Cardiac fibroblast (primary cell): ENCODE measurements around the gene RAB33B.

Experiments used
- DNase-seq, 2 donors: peaks; one replicate each; pipeline versions ENCODE4 v3.0.0 to v3.0.0-alpha.2; 2010; ENCODE audit warnings: low read depth in 2 of 2
- H3K4me3 ChIP-seq, 2 donors: replicated peaks in 1 of 2; 1 replicate in 1 of 2; 2 replicates in 1 of 2; pipeline ENCODE4 v1.5.1; 2011; ENCODE audit warnings: low read depth in 2 of 2, low read length in 2 of 2, mild to moderate bottlenecking in 2 of 2, moderate library complexity in 1 of 2
- CTCF ChIP-seq: IDR thresholded peaks from one replicate; pipeline ENCODE4 v1.5.1; 2011; ENCODE audit warnings: low read depth, mild to moderate bottlenecking, low read length, inconsistent platforms

RAB33B gene

GRCh38 chr4:139476363-139476762, 22.4 kb downstream of the RAB33B start:
- DNase-seq = no peak
- no peak overlapping the region for H3K4me3 ChIP-seq

GRCh38 chr4:139481465-139481864, 27.5 kb downstream of the RAB33B start:
- H3K4me3 ChIP-seq = no peak overlapping the region
- DNase-seq = no peak
- TF ChIP-seq CTCF = no peak

More at GRCh38 chr4:139476363-139476762, 22.4 kb downstream of the RAB33B start:
- no peak for TF ChIP-seq CTCF

- no peak for TF ChIP-seq CTCF
- no peak overlapping the region for H3K4me3 ChIP-seq
- DNase-seq = no peak
These were observed 29.1 kb downstream of the RAB33B start for GRCh38 chr4:139483000-139483399.

GRCh38 chr4:139484783-139485311, 30.9 kb downstream of the RAB33B start:
- no peak for TF ChIP-seq CTCF
- DNase-seq = no peak
- no peak overlapping the region for H3K4me3 ChIP-seq

- no peak for DNase-seq
- no peak for TF ChIP-seq CTCF
- H3K4me3 ChIP-seq = no peak overlapping the region
These were observed 34.5 kb downstream of the RAB33B start for GRCh38 chr4:139488442-139488841.

- H3K4me3 ChIP-seq = no peak overlapping the region
- TF ChIP-seq CTCF = no peak
- DNase-seq = no peak
These were observed 35.7 kb downstream of the RAB33B start for GRCh38 chr4:139489638-139490037.

- DNase-seq = no peak
- H3K4me3 ChIP-seq = no peak overlapping the region
- TF ChIP-seq CTCF = no peak
These were observed 38.5 kb downstream of the RAB33B start for GRCh38 chr4:139492429-139492828.
